NCI-H146 treated with DMSO at 0.1 percent for 48 hours (cell line): ENCODE results near the gene PSMG1.

Experiments used
- DNase-seq: peaks from one replicate; lab custom pipeline; 2025; ENCODE audit not compliant: unreplicated experiment; lab: John Stamatoyannopoulos, UW

PSMG1 gene

GRCh38 chr21:39189857-39190604 is 6.8 kb upstream of the PSMG1 start:
- DNase-seq, result no peak

- no peak for DNase-seq
These were observed 5.4 kb upstream of the PSMG1 start for GRCh38 chr21:39188521-39189139.

GRCh38 chr21:39187141-39187540 is 3.9 kb upstream of the PSMG1 start:
- DNase-seq, result no peak

GRCh38 chr21:39186676-39187075 is 3.4 kb upstream of the PSMG1 start:
- no peak for DNase-seq

GRCh38 chr21:39185157-39185556 is 1.9 kb upstream of the PSMG1 start:
- no peak for DNase-seq

- DNase-seq, result peak; percentile 3
These were observed 1.1 kb upstream of the PSMG1 start for GRCh38 chr21:39184050-39184980.

GRCh38 chr21:39182484-39183271 is 573 bp downstream of the PSMG1 start:
- DNase-seq, result peak; percentile 17

GRCh38 chr21:39182016-39182415 is 1.2 kb downstream of the PSMG1 start:
- DNase-seq, result no peak

- no peak for DNase-seq
These were observed 1.9 kb downstream of the PSMG1 start for GRCh38 chr21:39181205-39181818.

- no peak for DNase-seq
These were observed 2.7 kb downstream of the PSMG1 start for GRCh38 chr21:39180429-39181019.

GRCh38 chr21:39178421-39178820 is 4.8 kb downstream of the PSMG1 start:
- DNase-seq, result no peak

- no peak for DNase-seq
These were observed 7.0 kb downstream of the PSMG1 start for GRCh38 chr21:39176271-39176709.

- DNase-seq, result no peak
These were observed 7.6 kb downstream of the PSMG1 start for GRCh38 chr21:39175665-39176064.

- DNase-seq, result no peak
These were observed 8.1 kb downstream of the PSMG1 start for GRCh38 chr21:39175154-39175553.

GRCh38 chr21:39173716-39174680 is 9.3 kb downstream of the PSMG1 start:
- no peak for DNase-seq

- no peak for DNase-seq
These were observed 13.3 kb downstream of the PSMG1 start for GRCh38 chr21:39169906-39170305.

- DNase-seq, result no peak
These were observed 14.5 kb downstream of the PSMG1 start for GRCh38 chr21:39168800-39169199.

- no peak for DNase-seq
These were observed 18.7 kb downstream of the PSMG1 start for GRCh38 chr21:39164523-39164922.

GRCh38 chr21:39161064-39161463 is 22.2 kb downstream of the PSMG1 start:
- DNase-seq, result no peak
